Right atrium auricular region (tissue), 2 donors: ENCODE results near the gene STAU1. TPM values are rescaled to one million over a fixed set of nuclear protein-coding genes. Genes with fewer than 3 reads are reported as not detected.
"Not testable (repeated sequence)": the region's sequence is repeated elsewhere in the genome, so short reads cannot be mapped to it uniquely, and the experiment has no call there.

ENCODE experiments used
- DNase-seq: peaks from one replicate; pipeline ENCODE4 v3.0.0-alpha.2; 2019; ENCODE audit warnings: low spot score
- H3K27ac ChIP-seq, 2 donors: fragments of 200-600 bp; sonication (generic); 1 replicate in 1 of 2; 2 replicates in 1 of 2; pipeline ENCODE4 v1.5.1; 2016 to 2019
- H3K27me3 ChIP-seq, 2 donors: fragments of 200-600 bp; sonication (generic); one replicate each; pipeline versions ENCODE4 v1.5.1 to v1.6.0; 2017 to 2019
- H3K36me3 ChIP-seq: fragments of 200-600 bp; sonication (generic); one replicate; pipeline ENCODE4 v1.5.1; 2016
- H3K4me1 ChIP-seq, 2 donors: fragments of 200-600 bp; sonication (generic); one replicate each; pipeline versions ENCODE4 v1.5.1 to v1.6.0; 2017 to 2019
- H3K4me3 ChIP-seq, 2 donors: fragments of 200-600 bp; sonication (generic); 1 replicate in 1 of 2; 2 replicates in 1 of 2; pipeline ENCODE4 v1.5.1; 2017 to 2019; ENCODE audit warnings: mild to moderate bottlenecking in 1 of 2, moderate library complexity in 1 of 2
- H3K9me3 ChIP-seq, 2 donors: fragments of 200-600 bp; sonication (generic); one replicate each; pipeline ENCODE4 v1.5.1; 2019
- total RNA-seq, 2 donors: library from RNA; depleted of rRNA; stranded (reverse); fragments of >200 nt; gene quantifications; one replicate each; pipeline ENCODE4 v1.1.0, GENCODE V29; 2016
- TF ChIP-seq, protein P1 (sequence below), 2 donors: fragments of 200-600 bp; sonication (generic); IDR thresholded peaks; one replicate each; pipeline ENCODE4 v1.5.1; 2019; ENCODE audit warnings: antibody characterized with exemption in 2 of 2

The STAU1 gene
- total RNA-seq, 2 donors from 2014 or later = 62.9 to 77.0 TPM

DNA sequence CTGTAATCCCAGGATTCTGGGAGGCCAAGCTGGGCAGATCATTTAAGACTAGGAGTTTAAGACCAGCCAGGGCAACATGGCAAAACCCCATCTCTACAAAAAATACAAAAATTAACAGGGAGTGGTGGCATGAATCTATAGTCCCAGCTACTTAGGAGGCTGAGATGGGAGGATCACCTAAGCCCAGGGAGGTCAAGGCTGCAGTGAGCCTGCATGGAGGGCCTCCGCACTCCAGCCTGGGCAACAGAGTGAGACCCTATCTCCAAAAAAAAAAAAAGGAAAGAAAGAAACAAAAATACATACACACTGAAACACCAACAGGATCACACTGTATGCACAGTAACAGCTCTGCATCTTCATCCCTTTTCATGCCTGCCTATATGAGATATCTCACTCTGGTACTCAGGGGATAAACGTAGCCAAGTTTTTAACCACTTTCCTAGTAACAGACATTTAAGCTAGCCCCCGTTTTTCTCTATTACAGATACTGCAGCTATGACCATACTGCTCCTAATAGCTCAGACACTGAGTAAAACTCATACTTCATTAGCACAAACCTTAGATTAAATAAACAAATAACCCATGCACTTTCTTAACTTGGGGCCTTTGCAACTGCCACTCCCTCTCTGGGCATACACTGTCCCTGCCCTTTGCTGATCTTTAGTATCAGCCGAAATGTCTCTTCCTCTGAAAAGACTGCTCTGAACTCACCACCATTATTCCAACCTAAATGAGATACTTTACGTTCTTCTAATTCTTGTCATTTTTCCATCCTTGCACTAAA is 41.5 kb downstream of the STAU1 start:
- no peak for DNase-seq
- H3K4me1 ChIP-seq = no peaks in the 10 kb centered on the region
- H3K27me3 ChIP-seq = no peaks in the 10 kb centered on the region
- H3K9me3 ChIP-seq = no peaks in the 10 kb centered on the region
- H3K4me3 ChIP-seq = no peak overlapping the region
- peaks cover 36% of the 10 kb centered on the region for H3K36me3 ChIP-seq
- TF ChIP-seq, protein P1, sequence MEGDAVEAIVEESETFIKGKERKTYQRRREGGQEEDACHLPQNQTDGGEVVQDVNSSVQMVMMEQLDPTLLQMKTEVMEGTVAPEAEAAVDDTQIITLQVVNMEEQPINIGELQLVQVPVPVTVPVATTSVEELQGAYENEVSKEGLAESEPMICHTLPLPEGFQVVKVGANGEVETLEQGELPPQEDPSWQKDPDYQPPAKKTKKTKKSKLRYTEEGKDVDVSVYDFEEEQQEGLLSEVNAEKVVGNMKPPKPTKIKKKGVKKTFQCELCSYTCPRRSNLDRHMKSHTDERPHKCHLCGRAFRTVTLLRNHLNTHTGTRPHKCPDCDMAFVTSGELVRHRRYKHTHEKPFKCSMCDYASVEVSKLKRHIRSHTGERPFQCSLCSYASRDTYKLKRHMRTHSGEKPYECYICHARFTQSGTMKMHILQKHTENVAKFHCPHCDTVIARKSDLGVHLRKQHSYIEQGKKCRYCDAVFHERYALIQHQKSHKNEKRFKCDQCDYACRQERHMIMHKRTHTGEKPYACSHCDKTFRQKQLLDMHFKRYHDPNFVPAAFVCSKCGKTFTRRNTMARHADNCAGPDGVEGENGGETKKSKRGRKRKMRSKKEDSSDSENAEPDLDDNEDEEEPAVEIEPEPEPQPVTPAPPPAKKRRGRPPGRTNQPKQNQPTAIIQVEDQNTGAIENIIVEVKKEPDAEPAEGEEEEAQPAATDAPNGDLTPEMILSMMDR (IDR thresholded peaks at IDR 0.05) = no peak
- H3K27ac ChIP-seq = no peak overlapping the region

DNA sequence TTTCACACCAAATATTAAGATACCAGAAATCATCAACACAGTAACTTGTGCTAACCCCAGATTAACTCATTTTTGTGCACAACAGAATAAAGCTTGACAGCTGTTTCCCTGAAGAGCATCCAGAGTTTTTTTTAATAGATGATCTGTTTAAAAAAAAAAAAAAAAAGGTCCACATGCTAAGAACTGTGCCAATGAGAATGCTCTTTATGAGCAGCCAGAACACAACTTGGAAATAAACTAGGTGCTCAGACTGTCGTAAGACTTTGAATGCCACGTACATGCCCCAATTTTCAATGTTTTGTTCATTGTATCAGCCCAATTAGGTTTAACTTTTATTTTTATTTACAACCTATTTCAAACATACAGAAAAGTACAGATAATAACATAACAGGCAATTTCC is 47.3 kb downstream of the STAU1 start:
- DNase-seq = no peak
- TF ChIP-seq, protein P1 (IDR thresholded peaks at IDR 0.05) = no peak
- Histone ChIP-seq H3K36me3 (peaks cover 15% of the 10 kb centered on the region), H3K9me3 (no peaks in the 10 kb centered on the region), H3K27me3 (no peaks in the 10 kb centered on the region), H3K4me1 (no peaks in the 10 kb centered on the region), H3K27ac (no peak overlapping the region), H3K4me3 (no peak overlapping the region)

DNA sequence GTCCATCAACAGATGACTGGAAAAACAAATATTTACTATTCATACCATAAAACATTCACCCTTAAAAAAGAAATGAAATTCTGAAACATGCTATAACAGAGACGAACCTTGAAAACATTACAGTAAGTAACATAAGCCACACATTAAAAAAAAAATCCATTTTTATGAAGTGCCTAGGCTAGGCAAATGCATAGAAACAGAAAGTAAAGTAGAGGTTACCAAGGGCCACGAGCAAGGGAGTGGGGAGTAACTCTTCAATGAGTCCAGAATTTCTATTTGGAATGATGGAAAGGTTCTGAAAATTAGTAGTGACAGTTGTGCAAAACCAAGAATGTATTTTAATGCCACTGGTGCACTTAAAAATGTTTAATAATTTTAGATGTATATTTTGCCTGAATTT is 47.7 kb downstream of the STAU1 start:
- Histone ChIP-seq H3K4me3 (no peak overlapping the region), H3K27ac (no peak overlapping the region), H3K36me3 (peaks cover 15% of the 10 kb centered on the region), H3K9me3 (no peaks in the 10 kb centered on the region), H3K27me3 (no peaks in the 10 kb centered on the region), H3K4me1 (no peaks in the 10 kb centered on the region)
- TF ChIP-seq, protein P1 (IDR thresholded peaks at IDR 0.05) = no peak
- no peak for DNase-seq

DNA sequence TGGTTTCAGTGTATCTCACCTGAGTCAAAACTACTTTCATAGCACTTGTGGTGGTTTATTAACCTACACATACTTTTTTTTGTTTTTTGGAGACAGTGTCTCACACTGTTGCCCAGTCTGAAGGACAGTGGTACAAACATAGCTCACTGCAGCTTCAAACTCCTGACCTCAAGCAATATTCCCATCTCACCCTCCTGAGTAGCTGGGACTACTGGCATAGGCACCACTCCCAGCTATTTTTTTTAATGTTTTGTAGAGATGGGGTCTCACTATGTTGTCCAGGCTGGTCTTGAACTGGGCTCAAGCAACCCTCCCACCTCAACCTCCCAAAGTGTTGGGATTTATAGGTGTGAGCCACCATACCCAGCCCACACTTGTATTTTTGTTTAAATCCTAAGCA is 49.7 kb downstream of the STAU1 start:
- TF ChIP-seq, protein P1 (IDR thresholded peaks at IDR 0.05) = no peak
- Histone ChIP-seq H3K9me3 (no peaks in the 10 kb centered on the region), H3K4me3 (no peak overlapping the region), H3K36me3 (peaks cover 8% of the 10 kb centered on the region), H3K27ac (no peak overlapping the region), H3K27me3 (no peaks in the 10 kb centered on the region), H3K4me1 (no peaks in the 10 kb centered on the region)
- no peak for DNase-seq

DNA sequence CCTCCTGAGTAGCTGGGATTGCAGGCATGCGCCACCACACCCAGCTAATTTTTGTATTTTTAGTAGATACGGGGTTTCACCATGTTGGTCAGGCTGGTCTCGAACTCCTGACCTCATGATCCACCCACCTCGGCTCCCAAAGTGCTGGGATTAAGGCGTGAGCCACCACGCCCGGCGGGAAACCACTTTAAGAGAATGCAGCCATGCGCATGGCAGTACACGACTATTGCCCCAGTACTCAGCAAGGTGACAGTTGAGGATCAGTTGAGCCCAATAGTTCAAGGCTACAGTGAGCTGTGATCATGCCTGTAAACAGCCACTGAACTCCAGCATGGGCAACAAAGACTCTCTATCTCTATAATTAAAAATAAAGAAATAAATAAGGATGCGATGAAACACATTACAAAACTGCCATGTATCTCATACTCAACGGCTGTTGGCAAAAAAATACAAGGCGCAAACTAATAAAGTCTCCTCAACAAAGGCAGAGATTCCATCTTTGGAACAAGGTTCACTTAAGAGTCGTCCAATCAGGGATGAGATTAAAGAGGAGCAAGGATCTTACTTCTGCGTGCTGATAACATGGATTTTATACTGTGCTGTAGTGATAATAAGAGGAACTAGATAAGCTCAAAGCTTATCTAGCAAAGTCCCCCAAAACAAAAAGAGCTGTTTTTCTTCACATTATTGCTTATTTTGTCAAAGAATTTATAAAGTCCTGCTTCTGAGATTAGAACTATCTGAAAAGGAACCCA is 51.1 kb downstream of the STAU1 start:
- Histone ChIP-seq H3K36me3 (peaks cover 4% of the 10 kb centered on the region), H3K9me3 (no peaks in the 10 kb centered on the region), H3K27me3 (no peaks in the 10 kb centered on the region), H3K4me1 (no peaks in the 10 kb centered on the region), H3K4me3 (no peak overlapping the region), H3K27ac (no peak overlapping the region)
- DNase-seq = no peak
- TF ChIP-seq, protein P1 (IDR thresholded peaks at IDR 0.05) = no peak

DNA sequence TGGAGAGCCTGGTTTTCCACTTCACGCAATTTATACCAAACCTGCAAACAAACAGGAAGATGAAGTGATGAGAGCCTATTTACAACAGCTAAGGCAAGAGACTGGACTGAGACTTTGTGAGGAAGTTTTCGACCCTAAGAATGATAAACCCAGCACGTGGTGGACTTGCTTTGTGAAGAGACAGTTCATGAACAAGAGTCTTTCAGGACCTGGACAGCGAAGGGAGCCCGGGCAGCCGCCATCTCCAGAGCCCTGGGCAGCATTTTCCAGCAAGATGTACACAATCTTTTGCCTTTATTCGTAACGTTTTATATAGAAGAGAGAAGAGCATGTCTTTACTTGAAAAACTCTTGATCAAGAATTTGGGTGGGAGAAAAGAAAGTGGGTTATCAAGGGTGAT is 53.3 kb downstream of the STAU1 start:
- not testable (repeated sequence) for H3K36me3 ChIP-seq, H3K27me3 ChIP-seq, H3K27ac ChIP-seq

More for the DNA sequence above, 53.3 kb downstream of the STAU1 start:
- not testable (repeated sequence) for DNase-seq, H3K9me3 ChIP-seq, H3K4me1 ChIP-seq, H3K4me3 ChIP-seq
